Brain (organoid and tissue), 1 donor: ENCODE results near the gene AKR1B1. TPM values are rescaled to one million over a fixed set of nuclear protein-coding genes. Genes with fewer than 3 reads are reported as not detected.

Experiments
- polyA plus RNA-seq: library from polyadenylated mRNA; stranded (reverse); fragments of 350-450 nt; fragmentation: Illumina TruSeq; extraction: RNeasy Lipid Tissue Mini Kit (QIAGEN cat#74804); gene quantifications from one replicate; pipeline ENCODE4 v1.2.3, GENCODE V29; 2015; ENCODE audit warnings: low read depth, low replicate concordance; ENCODE audit not compliant: insufficient read depth

Gene AKR1B1
- polyA plus RNA-seq, 1 donor from 2014 or later: 171 TPM

Other genes starting within 250 kb of the AKR1B1 start
- gene SLC35B4, start 142.2 kb downstream of the AKR1B1 start, polyA plus RNA-seq: 5.0 TPM
- gene AKR1B10, start 68.5 kb upstream of the AKR1B1 start, polyA plus RNA-seq: not detected
- gene AKR1B15, start 90.0 kb upstream of the AKR1B1 start, polyA plus RNA-seq: not detected
- gene BPGM, start 187.8 kb upstream of the AKR1B1 start, polyA plus RNA-seq: 20.9 TPM